ENCODE data around the gene GOLGA2. TPM values are rescaled to one million over a fixed set of nuclear protein-coding genes. Genes with fewer than 3 reads are reported as not detected.

Gene GOLGA2
- total and polyA plus RNA-seq, 4 donors, result 84.9 to 172 (median 141) TPM

- Histone ChIP-seq H3K9me3 (ENCODE audit: control insufficient read depth, low read length) (no peaks in the 10 kb centered on the region), H3K36me3 (ENCODE audit: control insufficient read depth in 1 of 2, insufficient read depth in 2 of 2, low read length in 1 of 2) (peaks cover 0 to 10% of the 10 kb centered on the region in 2 donors), H3K27ac (ENCODE audit: low read depth in 1 of 2, low read length in 2 of 2) (no peak overlapping the region), H3K27me3 (ENCODE audit: control insufficient read depth in 1 of 2, insufficient read depth in 2 of 2, low read length in 1 of 2) (no peaks in the 10 kb centered on the region), H3K4me3 (ENCODE audit: low read length in 2 of 2) (no peak overlapping the region), H3K4me1 (ENCODE audit: control insufficient read depth in 1 of 2, insufficient read depth in 2 of 2, low read length in 2 of 2) (no peaks in the 10 kb centered on the region)
- intact Hi-C loops (cut with DNase I), result no loop called here
- 88 to 90% methylated on average over 10 of the region's 10 CpGs for WGBS, 2 donors
- ATAC-seq (ENCODE audit: low FRiP score) (no peak), DNase-seq (no peak)
Measured at GRCh38 chr9:128265348-128265847, 10.4 kb downstream of the GOLGA2 start.

DNA sequence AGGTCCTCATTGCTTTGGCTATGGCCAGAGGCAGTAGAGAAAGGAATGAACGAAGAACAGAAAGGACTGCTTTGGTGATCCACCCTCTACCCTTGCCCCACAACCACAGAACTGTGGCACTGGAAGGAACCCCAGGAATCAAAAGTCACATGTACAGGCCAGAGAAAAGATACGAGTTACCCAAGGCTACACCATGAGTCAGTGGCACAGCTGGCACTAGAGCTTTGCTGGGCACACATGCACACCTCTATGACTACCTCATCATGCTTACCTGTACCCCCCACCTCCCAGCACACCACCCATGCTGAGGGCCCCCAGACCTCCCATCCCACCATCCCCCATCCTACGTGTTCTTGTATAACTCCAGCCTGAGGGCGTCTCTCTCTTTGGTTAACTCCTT is 13.1 kb downstream of the GOLGA2 start:
- H3K27ac ChIP-seq (ENCODE audit: low read depth in 1 of 2, low read length in 2 of 2), result no peak overlapping the region
- no peaks in the 10 kb centered on the region for H3K9me3 ChIP-seq (ENCODE audit: control insufficient read depth, low read length)
- H3K36me3 ChIP-seq (ENCODE audit: control insufficient read depth in 1 of 2, insufficient read depth in 2 of 2, low read length in 1 of 2), result peaks cover 3 to 16% of the 10 kb centered on the region in 2 donors
- DNase-seq (no peak), ATAC-seq (ENCODE audit: low FRiP score) (no peak)
- no peaks in the 10 kb centered on the region for H3K4me1 ChIP-seq (ENCODE audit: control insufficient read depth in 1 of 2, insufficient read depth in 2 of 2, low read length in 2 of 2)
- 64 to 69% methylated on average over 4 of the region's 4 CpGs for WGBS, 2 donors
- no peaks in the 10 kb centered on the region for H3K27me3 ChIP-seq (ENCODE audit: control insufficient read depth in 1 of 2, insufficient read depth in 2 of 2, low read length in 1 of 2)
- no peak overlapping the region for H3K4me3 ChIP-seq (ENCODE audit: low read length in 2 of 2)
- intact Hi-C loops (cut with DNase I), result no loop called here

- Histone ChIP-seq H3K4me3 (ENCODE audit: low read length in 2 of 2) (no peak overlapping the region), H3K27ac (ENCODE audit: low read depth in 1 of 2, low read length in 2 of 2) (no peak overlapping the region), H3K36me3 (ENCODE audit: control insufficient read depth in 1 of 2, insufficient read depth in 2 of 2, low read length in 1 of 2) (peaks cover 3 to 20% of the 10 kb centered on the region in 2 donors), H3K4me1 (ENCODE audit: control insufficient read depth in 1 of 2, insufficient read depth in 2 of 2, low read length in 2 of 2) (no peaks in the 10 kb centered on the region), H3K9me3 (ENCODE audit: control insufficient read depth, low read length) (no peaks in the 10 kb centered on the region), H3K27me3 (ENCODE audit: control insufficient read depth in 1 of 2, insufficient read depth in 2 of 2, low read length in 1 of 2) (no peaks in the 10 kb centered on the region)
- intact Hi-C loops (cut with DNase I), result no loop called here
- 93 to 94% methylated on average over 17 of the region's 17 CpGs for WGBS, 2 donors
- ATAC-seq (ENCODE audit: low FRiP score), result no peak
- DNase-seq, result peak in 1 of 2 donors; percentile 35
Measured at GRCh38 chr9:128260340-128260739, 15.5 kb downstream of the GOLGA2 start.

GRCh38 chr9:128259156-128259555 is 16.7 kb downstream of the GOLGA2 start:
- no peak overlapping the region for H3K27ac ChIP-seq (ENCODE audit: low read depth in 1 of 2, low read length in 2 of 2)
- DNase-seq (no peak), ATAC-seq (ENCODE audit: low FRiP score) (no peak)
- WGBS, 2 donors, result 84 to 86% methylated on average over 9 of the region's 9 CpGs
- no peaks in the 10 kb centered on the region for H3K27me3 ChIP-seq (ENCODE audit: control insufficient read depth in 1 of 2, insufficient read depth in 2 of 2, low read length in 1 of 2)
- peaks cover 3 to 17% of the 10 kb centered on the region in 2 donors for H3K36me3 ChIP-seq (ENCODE audit: control insufficient read depth in 1 of 2, insufficient read depth in 2 of 2, low read length in 1 of 2)
- H3K4me1 ChIP-seq (ENCODE audit: control insufficient read depth in 1 of 2, insufficient read depth in 2 of 2, low read length in 2 of 2), result no peaks in the 10 kb centered on the region
- no peak overlapping the region for H3K4me3 ChIP-seq (ENCODE audit: low read length in 2 of 2)
- intact Hi-C loops (cut with DNase I), result no loop called here
- no peaks in the 10 kb centered on the region for H3K9me3 ChIP-seq (ENCODE audit: control insufficient read depth, low read length)

DNA sequence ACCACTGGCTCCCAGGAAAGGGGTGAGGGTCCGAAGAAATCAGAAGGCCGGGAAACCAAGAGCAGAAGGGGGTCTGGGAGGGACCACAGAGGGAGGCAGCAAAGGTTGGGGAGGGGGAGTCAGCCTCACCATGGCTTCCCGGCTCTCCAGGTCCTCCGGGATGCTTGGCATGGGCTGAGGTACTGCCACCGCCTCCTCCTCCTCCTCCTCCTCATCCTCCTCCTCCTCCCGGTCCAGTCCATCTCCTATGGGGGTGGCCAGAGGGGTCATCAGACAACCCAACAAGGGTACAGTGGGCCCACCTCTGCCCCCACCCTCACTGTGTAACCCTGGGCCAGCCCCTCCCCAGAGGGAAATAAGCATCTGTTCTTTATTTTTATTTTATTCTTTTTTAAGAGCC is 17.5 kb downstream of the GOLGA2 start:
- Histone ChIP-seq H3K9me3 (ENCODE audit: control insufficient read depth, low read length) (no peaks in the 10 kb centered on the region), H3K4me3 (ENCODE audit: low read length in 2 of 2) (no peak overlapping the region), H3K27ac (ENCODE audit: low read depth in 1 of 2, low read length in 2 of 2) (no peak overlapping the region), H3K27me3 (ENCODE audit: control insufficient read depth in 1 of 2, insufficient read depth in 2 of 2, low read length in 1 of 2) (no peaks in the 10 kb centered on the region), H3K36me3 (ENCODE audit: control insufficient read depth in 1 of 2, insufficient read depth in 2 of 2, low read length in 1 of 2) (peaks cover 3 to 17% of the 10 kb centered on the region in 2 donors), H3K4me1 (ENCODE audit: control insufficient read depth in 1 of 2, insufficient read depth in 2 of 2, low read length in 2 of 2) (no peaks in the 10 kb centered on the region)
- DNase-seq, result no peak
- no peak for ATAC-seq (ENCODE audit: low FRiP score)
- WGBS, 2 donors, result 79% methylated on average over 5 to 6 of the region's 6 CpGs
- intact Hi-C loops (cut with DNase I), result no loop called here

GRCh38 chr9:128257907-128258306 is 17.9 kb downstream of the GOLGA2 start:
- peaks cover 3 to 17% of the 10 kb centered on the region in 2 donors for H3K36me3 ChIP-seq (ENCODE audit: control insufficient read depth in 1 of 2, insufficient read depth in 2 of 2, low read length in 1 of 2)
- intact Hi-C loops (cut with DNase I), result no loop called here
- 85 to 86% methylated on average over 11 of the region's 11 CpGs for WGBS, 2 donors
- H3K4me1 ChIP-seq (ENCODE audit: control insufficient read depth in 1 of 2, insufficient read depth in 2 of 2, low read length in 2 of 2), result no peaks in the 10 kb centered on the region
- H3K4me3 ChIP-seq (ENCODE audit: low read length in 2 of 2), result no peak overlapping the region
- no peaks in the 10 kb centered on the region for H3K9me3 ChIP-seq (ENCODE audit: control insufficient read depth, low read length)
- H3K27ac ChIP-seq (ENCODE audit: low read depth in 1 of 2, low read length in 2 of 2), result no peak overlapping the region
- peak in 1 of 2 donors; percentile 33 for DNase-seq
- ATAC-seq (ENCODE audit: low FRiP score), result no peak
- no peaks in the 10 kb centered on the region for H3K27me3 ChIP-seq (ENCODE audit: control insufficient read depth in 1 of 2, insufficient read depth in 2 of 2, low read length in 1 of 2)

DNA sequence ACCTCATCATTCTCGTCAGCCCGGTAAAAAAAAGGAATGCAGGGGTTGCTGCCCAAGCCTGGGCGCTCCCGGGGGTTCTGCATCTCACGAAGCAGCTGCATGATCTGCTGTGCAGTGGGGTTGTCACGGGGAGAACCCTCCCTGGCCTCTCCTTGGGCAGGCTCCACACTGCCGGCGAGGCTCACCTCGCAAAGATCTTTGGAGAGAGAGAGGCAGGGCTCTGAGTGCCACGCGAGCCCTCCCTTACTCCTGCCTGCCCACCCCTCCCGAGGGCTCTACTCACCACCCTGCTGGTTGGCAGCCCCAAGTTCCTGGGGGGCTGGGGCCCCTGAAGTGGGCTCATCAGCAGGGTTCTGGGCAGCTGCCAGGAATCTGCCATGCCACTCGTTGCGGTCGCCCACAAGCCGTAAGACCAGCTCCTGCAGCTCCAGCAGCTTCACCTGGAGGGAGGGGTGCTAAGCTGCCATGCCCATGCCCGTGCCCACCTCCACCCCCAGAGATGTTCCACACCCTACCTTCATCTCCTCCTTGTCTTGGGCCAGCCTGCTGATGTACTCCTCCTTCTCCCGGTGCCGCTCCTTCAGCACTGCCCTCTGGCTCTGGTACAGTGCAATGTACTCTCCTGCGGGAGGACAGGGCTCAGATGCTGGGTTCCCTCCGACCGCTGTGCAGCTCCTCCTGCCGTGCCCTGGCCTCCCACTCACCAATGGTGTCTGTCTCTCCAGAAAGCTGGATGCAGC is 18.6 kb downstream of the GOLGA2 start:
- 77 to 78% methylated on average over 20 to 23 of the region's 23 CpGs for WGBS, 2 donors

DNA sequence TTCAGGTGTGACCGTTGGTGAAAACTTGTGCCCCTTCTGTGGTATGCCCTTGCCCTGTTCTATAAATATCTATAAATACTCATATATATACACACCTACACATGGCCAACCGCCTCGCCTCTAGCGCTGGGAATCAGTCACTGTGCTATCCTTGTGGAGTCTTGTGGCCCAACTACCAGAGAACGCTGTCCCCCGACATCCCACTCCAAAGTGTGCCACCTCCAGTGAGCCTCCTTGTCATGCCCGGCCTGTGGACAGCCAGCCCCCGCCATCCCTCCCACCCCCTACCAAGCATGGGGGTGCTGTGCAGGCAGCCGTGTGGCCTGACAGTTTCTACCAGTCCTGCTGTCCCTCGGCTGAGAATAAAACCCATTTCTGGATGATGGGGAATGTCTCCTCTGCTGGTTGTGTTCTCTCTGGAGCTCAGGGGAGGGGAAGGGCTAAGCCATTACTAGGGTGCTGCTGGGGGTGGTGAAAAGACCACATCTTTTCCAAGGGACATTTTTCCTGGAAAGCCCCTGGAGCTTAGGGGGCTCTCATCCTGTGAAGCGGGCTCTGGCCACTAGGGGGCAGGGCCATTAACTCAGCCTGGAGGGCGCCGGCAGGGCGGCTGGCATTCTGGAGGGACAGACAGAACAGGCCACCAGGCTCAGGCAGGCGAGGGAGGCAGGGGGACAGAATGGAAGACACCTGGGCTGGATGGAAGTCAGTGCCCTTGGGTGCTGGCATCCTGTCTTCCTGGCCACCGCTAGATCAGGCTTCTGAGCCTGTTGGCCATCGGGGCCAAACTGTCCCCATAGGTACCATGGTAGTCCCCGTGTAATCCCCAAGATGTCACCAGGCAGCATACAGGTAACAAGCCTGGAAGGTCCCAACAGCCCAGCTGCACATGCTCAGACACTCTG is 20.7 kb downstream of the GOLGA2 start:
- Histone ChIP-seq H3K4me1 (ENCODE audit: control insufficient read depth in 1 of 2, insufficient read depth in 2 of 2, low read length in 2 of 2) (no peaks in the 10 kb centered on the region), H3K9me3 (ENCODE audit: control insufficient read depth, low read length) (no peaks in the 10 kb centered on the region), H3K27ac (ENCODE audit: low read depth in 1 of 2, low read length in 2 of 2) (no peak overlapping the region), H3K4me3 (ENCODE audit: low read length in 2 of 2) (no peak overlapping the region), H3K27me3 (ENCODE audit: control insufficient read depth in 1 of 2, insufficient read depth in 2 of 2, low read length in 1 of 2) (no peaks in the 10 kb centered on the region), H3K36me3 (ENCODE audit: control insufficient read depth in 1 of 2, insufficient read depth in 2 of 2, low read length in 1 of 2) (peaks cover 3 to 7% of the 10 kb centered on the region in 2 donors)
- intact Hi-C loops (cut with DNase I), result no loop called here
- ATAC-seq (ENCODE audit: low FRiP score) (peak; percentile 67), DNase-seq (peak; percentile 72 to 91)
- 55% methylated on average over 18 of the region's 18 CpGs for WGBS, 2 donors

More for the DNA sequence above, 18.6 kb downstream of the GOLGA2 start:
- H3K27me3 ChIP-seq (ENCODE audit: control insufficient read depth in 1 of 2, insufficient read depth in 2 of 2, low read length in 1 of 2), result no peaks in the 10 kb centered on the region
- H3K4me1 ChIP-seq (ENCODE audit: control insufficient read depth in 1 of 2, insufficient read depth in 2 of 2, low read length in 2 of 2), result no peaks in the 10 kb centered on the region
- no peak for ATAC-seq (ENCODE audit: low FRiP score)
- intact Hi-C loops (cut with DNase I), result no loop called here
- no peak overlapping the region for H3K27ac ChIP-seq (ENCODE audit: low read depth in 1 of 2, low read length in 2 of 2)
- H3K4me3 ChIP-seq (ENCODE audit: low read length in 2 of 2), result no peak overlapping the region
- no peaks in the 10 kb centered on the region for H3K9me3 ChIP-seq (ENCODE audit: control insufficient read depth, low read length)
- DNase-seq, result no peak
- peaks cover 3 to 17% of the 10 kb centered on the region in 2 donors for H3K36me3 ChIP-seq (ENCODE audit: control insufficient read depth in 1 of 2, insufficient read depth in 2 of 2, low read length in 1 of 2)
